Thyroid gland (tissue), 4 donors: ENCODE data around the gene MUC6. TPM values are rescaled to one million over a fixed set of nuclear protein-coding genes. Genes with fewer than 3 reads are reported as not detected.

ENCODE experiments used
- DNase-seq, 2 donors: peaks; one replicate each; pipeline ENCODE4 v3.0.0-alpha.2; 2019
- H3K27ac ChIP-seq, 3 donors: fragments of 200-600 bp; sonication (generic); 1 replicate in 2 of 3; 2 replicates in 1 of 3; pipeline ENCODE4 v1.5.1; 2016 to 2019; ENCODE audit warnings: mild to moderate bottlenecking in 1 of 3, moderate library complexity in 1 of 3
- H3K27me3 ChIP-seq: fragments of 200-600 bp; sonication (generic); one replicate; pipeline ENCODE4 v1.5.1; 2019
- H3K36me3 ChIP-seq, 2 donors: fragments of 200-600 bp; sonication (generic); one replicate each; pipeline ENCODE4 v1.5.1; 2016 to 2019
- H3K4me1 ChIP-seq, 2 donors: fragments of 200-600 bp; sonication (generic); one replicate each; pipeline ENCODE4 v1.5.1; 2017 to 2019
- H3K4me3 ChIP-seq, 3 donors: fragments of 200-600 bp; sonication (generic); replicated peaks in 1 of 3; 1 replicate in 2 of 3; 2 replicates in 1 of 3; pipeline ENCODE4 v1.5.1; 2016; ENCODE audit warnings: mild to moderate bottlenecking in 1 of 3
- H3K9me3 ChIP-seq: fragments of 200-600 bp; sonication (generic); one replicate; pipeline ENCODE4 v1.5.1; 2017
- CTCF ChIP-seq, 6 experiments: fragments of 200-600 bp in 3 of 6; fragments of 450-650 bp in 3 of 6; sonication (generic) in 3 of 6; IDR thresholded peaks; one replicate each; pipeline ENCODE4 v1.5.1; 2016 to 2019; ENCODE audit warnings: antibody characterized with exemption in 6 of 6, mild to moderate bottlenecking in 2 of 6, inconsistent platforms in 1 of 6, moderate library complexity in 1 of 6
- POLR2A ChIP-seq, 2 donors: fragments of 450-650 bp; IDR thresholded peaks; one replicate each; pipeline ENCODE4 v1.6.1; 2017; ENCODE audit warnings: antibody characterized with exemption in 2 of 2, mild to moderate bottlenecking in 2 of 2, moderate library complexity in 1 of 2
- WGBS, 2 donors: methylation state at CpG; one replicate each; pipeline ENCODE4 v1.1.5; 2017; 5-methylcytosine and 5-hydroxymethylcytosine counted together
- intact Hi-C: fragments of 100-400 bp; cut with DNase I; formaldehyde crosslinking; loops from one replicate; pipeline ENCODE4 v1.15.1; 2023
- total RNA-seq, 4 donors: library from RNA; depleted of rRNA; stranded (reverse); fragments of >200 nt; gene quantifications; one replicate each; pipeline ENCODE4 v1.2.3, GENCODE V29; 2016

MUC6 gene
- total RNA-seq, 4 donors from 2014 or later: not detected

- Histone ChIP-seq H3K27ac (no peak overlapping the region), H3K27me3 (no peaks in the 10 kb centered on the region), H3K9me3 (no peaks in the 10 kb centered on the region), H3K4me3 (no peak overlapping the region), H3K36me3 (peaks cover 48 to 56% of the 10 kb centered on the region in 2 donors), H3K4me1 (no peaks in the 10 kb centered on the region)
- 82 to 96% methylated on average over 6 to 11 of the region's 11 CpGs for WGBS, 2 donors
- DNase-seq: no peak
- intact Hi-C loops: no loop called here
- no peak for TF ChIP-seq POLR2A (IDR thresholded peaks at IDR 0.05)
- TF ChIP-seq CTCF (IDR thresholded peaks at IDR 0.05): no peak
Measured at GRCh38 chr11:1008803-1009145, 27.7 kb downstream of the MUC6 start.

GRCh38 chr11:1008001-1008802 lies 28.3 kb downstream of the MUC6 start:
- H3K27ac ChIP-seq: no peak overlapping the region
- intact Hi-C loops: no loop called here
- H3K27me3 ChIP-seq: no peaks in the 10 kb centered on the region
- DNase-seq: no peak
- no peaks in the 10 kb centered on the region for H3K4me1 ChIP-seq
- no peak for TF ChIP-seq POLR2A (IDR thresholded peaks at IDR 0.05)
- TF ChIP-seq CTCF (IDR thresholded peaks at IDR 0.05): no peak
- WGBS, 2 donors: 96 to 97% methylated on average over 25 to 30 of the region's 38 CpGs
- no peaks in the 10 kb centered on the region for H3K9me3 ChIP-seq
- peaks cover 48 to 61% of the 10 kb centered on the region in 2 donors for H3K36me3 ChIP-seq
- no peak overlapping the region for H3K4me3 ChIP-seq

- Histone ChIP-seq H3K9me3 (no peaks in the 10 kb centered on the region), H3K4me3 (no peak overlapping the region), H3K27me3 (no peaks in the 10 kb centered on the region), H3K4me1 (no peaks in the 10 kb centered on the region), H3K27ac (no peak overlapping the region), H3K36me3 (peaks cover 50 to 69% of the 10 kb centered on the region in 2 donors)
- intact Hi-C loops: no loop called here
- 91 to 92% methylated on average over 10 of the region's 10 CpGs for WGBS, 2 donors
- no peak for TF ChIP-seq CTCF (IDR thresholded peaks at IDR 0.05)
- no peak for TF ChIP-seq POLR2A (IDR thresholded peaks at IDR 0.05)
- no peak for DNase-seq
Measured at GRCh38 chr11:1007279-1007678, 29.2 kb downstream of the MUC6 start.

- no peaks in the 10 kb centered on the region for H3K9me3 ChIP-seq
- DNase-seq: no peak
- 90 to 94% methylated on average over 13 of the region's 13 CpGs for WGBS, 2 donors
- intact Hi-C loops: no loop called here
- no peak overlapping the region for H3K27ac ChIP-seq
- no peak overlapping the region for H3K4me3 ChIP-seq
- TF ChIP-seq POLR2A (IDR thresholded peaks at IDR 0.05): no peak
- no peak for TF ChIP-seq CTCF (IDR thresholded peaks at IDR 0.05)
- peaks cover 53 to 69% of the 10 kb centered on the region in 2 donors for H3K36me3 ChIP-seq
- no peaks in the 10 kb centered on the region for H3K4me1 ChIP-seq
- H3K27me3 ChIP-seq: no peaks in the 10 kb centered on the region
Measured at GRCh38 chr11:1006762-1007161, 29.8 kb downstream of the MUC6 start.

GRCh38 chr11:1005928-1006327 lies 30.6 kb downstream of the MUC6 start:
- DNase-seq: no peak

More at GRCh38 chr11:1005928-1006327, 30.6 kb downstream of the MUC6 start:
- intact Hi-C loops: no loop called here
- WGBS, 2 donors: 78 to 89% methylated on average over 21 of the region's 21 CpGs
- TF ChIP-seq CTCF (IDR thresholded peaks at IDR 0.05) (no peak), POLR2A (IDR thresholded peaks at IDR 0.05) (no peak)
- no peaks in the 10 kb centered on the region for H3K9me3 ChIP-seq
- H3K27me3 ChIP-seq: no peaks in the 10 kb centered on the region
- H3K27ac ChIP-seq: no peak overlapping the region
- peaks cover 51 to 63% of the 10 kb centered on the region in 2 donors for H3K36me3 ChIP-seq
- no peaks in the 10 kb centered on the region for H3K4me1 ChIP-seq
- H3K4me3 ChIP-seq: no peak overlapping the region
